NCI-H1436 treated with DMSO at 0.1 percent for 48 hours (cell line): ENCODE data around the gene NCKAP5.

ENCODE experiments used
- DNase-seq: peaks from one replicate; lab custom pipeline; 2025; lab: John Stamatoyannopoulos, UW

The NCKAP5 gene

DNA sequence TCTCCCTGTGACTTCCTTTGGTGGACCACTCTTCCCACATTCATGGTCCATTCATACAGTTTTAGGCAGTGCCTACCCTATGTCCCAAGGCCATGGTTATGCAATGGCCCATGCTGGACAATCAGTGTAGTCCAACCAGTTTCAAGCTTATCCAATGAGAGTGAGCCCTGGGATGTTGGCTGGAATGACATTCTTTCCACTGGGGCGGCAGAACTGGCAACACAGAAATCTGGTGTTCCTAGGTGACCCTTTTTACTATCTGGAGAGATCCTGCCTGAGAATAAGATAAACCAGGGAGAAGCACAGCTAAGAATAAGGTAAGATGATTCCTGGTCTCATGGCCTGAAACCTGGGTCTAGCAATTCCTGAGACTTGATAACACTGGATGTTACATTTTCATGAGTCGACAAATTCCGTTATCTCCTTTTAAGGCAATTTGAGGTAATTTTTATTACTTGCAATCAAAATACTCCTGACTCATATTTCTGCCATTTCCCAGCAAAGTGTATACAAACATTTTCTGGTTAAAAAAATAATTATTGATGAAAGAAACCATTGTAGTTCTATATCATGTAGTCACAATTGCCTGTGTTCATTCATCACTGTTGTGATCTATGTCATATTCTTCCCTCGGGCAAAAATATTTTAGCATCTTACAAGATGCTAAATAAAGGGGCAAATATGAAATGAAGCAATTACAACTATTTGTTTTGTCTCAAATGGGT lies 626.8 kb downstream of the NCKAP5 start:
- no peak for DNase-seq

DNA sequence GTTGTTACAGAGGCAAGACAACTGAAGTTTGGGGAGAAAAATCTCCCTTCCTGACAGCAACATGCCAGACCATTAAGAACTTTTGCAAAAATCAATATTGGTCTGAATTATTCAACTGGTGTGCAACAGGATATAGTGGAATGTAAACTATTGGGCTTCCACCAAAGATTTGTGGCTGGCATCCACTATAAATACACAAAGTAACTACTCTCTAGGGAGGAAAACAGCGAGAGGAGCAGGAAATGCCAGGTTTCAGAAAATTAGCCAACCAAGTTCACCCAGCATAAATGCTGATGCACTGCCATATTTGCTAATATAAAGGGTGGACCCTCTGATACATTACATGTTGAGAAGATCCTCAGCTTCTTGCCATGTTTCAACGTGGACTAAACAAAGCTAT lies 630.6 kb downstream of the NCKAP5 start:
- no peak for DNase-seq

DNA sequence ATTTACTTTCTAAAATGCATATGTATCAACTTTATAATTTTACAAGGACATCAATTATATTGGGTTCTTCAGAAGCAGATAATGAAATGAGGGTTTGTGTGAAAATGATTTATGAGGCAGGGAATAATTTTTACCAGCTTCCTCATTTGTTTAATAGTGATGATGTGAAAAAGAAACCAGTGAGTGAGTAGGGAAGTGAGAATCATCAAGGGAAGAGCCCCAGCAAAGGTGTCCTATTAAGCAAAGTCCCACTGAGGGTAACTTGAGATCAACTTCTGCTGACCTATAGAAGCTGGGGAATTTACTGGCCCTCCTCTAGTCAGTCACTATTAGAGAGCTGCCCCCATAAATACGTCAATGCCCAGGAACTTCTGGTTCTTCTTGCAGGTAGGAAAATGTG lies 631.5 kb downstream of the NCKAP5 start:
- DNase-seq, result no peak

DNA sequence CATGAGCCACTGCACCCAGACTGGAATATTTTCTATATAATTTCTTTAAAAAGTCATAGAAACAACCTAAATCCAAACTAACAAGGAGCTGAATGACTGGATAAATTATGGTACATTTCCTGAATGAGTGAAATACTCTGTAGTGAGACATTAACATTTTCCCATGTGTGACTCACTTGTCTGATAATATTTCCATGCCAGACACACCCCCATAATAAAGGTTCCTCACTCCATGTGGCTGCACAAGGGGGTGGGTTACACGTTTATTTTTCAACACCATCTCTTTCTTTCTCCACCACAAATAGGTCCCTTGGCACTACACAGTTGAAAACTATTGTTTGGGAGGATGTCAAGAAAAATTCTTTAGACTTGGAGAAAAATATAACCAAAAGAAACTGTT lies 632.0 kb downstream of the NCKAP5 start:
- DNase-seq, result no peak

DNA sequence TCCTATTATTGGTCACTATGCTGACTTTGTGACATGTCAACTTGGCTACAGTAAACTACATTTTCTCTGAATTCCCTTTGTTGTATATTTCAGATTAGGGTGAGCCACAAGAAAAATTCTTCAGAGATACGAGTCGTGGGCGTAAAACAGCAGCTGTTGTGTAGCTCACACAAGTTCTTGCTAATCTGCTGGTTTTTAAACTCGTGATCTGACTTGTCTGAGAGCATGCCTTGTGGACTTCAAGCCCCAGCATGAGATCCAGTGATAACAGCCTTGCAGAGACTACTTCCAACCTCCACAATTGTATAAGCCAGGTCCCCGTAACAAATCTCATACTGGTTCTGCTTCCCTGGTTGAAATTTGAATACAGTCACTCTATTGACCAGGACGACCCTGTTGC lies 638.5 kb downstream of the NCKAP5 start:
- no peak for DNase-seq

DNA sequence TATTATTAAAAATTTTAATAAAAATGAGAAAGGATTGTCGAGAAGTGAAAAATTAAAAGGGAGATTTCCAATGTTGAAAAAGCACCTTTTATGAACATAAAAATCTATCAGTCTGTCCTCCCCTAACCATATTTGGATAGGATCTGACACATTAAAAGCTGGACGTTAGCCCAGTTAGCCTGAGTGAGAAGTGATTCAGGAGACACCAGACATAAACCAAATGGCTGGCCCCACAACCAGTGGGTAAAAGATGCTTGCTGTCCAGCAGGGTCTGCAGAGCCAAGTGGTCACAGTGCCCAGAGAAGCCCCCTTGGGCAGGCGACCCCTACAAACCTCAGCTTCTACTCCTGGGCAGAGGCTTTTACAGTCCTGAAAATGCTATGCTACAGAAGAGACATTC lies 644.5 kb downstream of the NCKAP5 start:
- no peak for DNase-seq

DNA sequence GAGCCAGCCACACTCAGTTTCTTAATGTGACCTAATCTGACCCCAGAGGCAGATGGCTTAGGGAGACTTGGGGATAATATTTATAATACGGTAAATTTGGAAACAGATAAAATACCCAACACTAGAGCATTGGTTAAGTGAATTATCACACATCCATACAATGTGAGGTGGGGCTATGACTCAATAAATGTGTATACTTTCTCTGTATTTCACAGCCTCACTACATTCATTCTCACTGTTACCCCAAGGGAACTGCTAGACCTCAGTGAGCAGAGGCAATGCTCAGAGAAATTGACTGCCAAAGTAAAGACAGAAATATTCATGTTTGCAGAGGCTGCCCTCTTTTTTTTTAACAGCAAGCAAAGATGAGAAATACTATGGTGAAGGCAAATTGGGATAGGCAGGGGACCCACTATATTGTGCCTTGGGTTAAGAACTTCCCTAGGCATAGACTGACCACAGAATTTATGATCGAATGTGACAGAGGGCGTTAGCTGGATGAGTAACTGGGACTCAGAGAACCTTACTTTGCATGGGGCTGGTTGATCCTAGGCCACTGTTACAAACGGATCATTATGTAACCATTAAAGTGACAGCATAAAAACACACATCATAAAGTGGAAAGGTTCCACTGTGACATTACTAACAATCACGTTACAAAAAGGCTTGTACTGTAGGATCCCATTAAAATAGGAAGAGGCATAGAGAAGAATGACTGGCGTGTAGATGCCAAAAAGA lies 652.3 kb downstream of the NCKAP5 start:
- no peak for DNase-seq

DNA sequence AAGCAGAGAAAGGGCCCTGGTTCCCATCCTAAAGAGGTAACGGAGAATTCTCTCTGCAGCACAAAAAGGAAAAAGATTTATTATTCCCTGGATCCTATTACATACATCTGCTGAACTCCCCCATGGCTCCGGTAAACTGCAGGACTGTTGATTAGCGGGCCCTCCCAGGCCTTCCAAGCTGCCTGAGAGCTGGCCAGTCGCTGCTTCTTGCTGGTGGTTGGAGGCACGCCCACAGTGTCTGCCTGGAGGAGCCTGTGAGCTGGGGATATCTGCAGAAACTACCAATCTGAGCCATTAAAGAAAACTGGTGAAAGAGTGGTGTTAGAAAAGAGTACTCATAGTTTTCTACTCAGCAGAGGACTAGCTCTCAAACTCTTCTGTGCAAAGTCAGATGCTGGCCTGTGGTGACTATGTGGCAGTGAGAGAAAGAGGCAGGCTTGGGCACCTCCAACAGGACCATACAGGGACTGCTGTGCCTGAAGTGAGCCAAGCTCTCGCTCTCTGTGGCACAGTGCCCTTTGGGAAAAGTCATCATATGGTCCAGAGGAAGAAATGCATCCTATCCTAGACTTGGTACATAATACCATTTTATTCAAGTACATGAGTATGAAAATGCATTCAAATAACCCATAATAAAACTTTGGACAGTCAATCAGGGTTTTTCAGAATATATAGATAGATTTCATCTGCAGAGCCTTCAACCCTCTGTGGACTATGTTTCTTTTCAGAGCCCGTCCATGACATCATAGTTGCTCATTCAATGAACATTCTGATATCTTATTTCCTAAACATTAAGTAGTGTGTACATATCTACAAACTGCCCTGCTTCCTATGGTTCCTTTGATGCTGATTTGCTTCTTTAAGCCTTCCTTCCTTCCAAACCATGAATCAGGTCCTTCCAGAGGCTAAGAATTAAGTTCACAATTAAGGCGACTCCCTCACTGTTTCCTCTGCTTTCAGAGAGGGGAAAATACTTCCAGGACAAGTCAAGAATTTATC lies 656.2 kb downstream of the NCKAP5 start:
- DNase-seq, result no peak

DNA sequence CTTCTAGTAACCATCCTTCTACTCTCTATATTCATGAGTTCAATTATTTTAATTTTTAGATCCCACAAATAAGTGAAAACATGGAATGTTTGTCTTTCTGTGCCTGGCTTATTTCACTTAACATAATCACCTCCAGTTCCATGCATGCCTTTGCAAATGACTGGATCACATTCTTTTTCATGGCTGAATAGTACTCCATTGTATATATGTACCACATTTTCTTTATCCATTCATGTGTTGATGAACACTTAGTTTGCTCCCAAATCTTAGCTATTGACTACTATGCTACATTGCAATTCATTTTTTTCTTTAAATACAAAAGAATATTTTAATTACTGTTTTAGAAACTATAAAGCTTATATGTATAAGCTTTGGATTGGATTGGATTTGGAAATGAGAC lies 657.8 kb downstream of the NCKAP5 start:
- no peak for DNase-seq

DNA sequence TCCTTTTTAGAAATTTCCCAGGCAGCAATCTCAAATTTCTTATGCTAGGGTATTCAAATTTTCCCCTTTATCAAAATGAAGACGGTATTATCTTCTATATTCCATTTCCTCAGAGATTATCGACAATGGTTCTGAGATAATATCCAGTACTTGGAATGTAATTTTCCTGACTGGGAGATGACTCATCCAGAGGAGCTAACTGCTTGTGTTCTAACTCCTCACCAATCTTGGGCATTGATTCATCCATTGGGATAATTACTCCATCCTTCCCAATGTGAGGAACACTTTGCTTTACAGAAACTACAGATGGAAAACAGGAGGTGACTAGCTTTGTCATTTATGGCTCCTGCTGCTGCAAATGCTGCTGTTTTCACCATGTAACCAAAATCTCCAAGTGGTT lies 658.8 kb downstream of the NCKAP5 start:
- DNase-seq, result no peak

DNA sequence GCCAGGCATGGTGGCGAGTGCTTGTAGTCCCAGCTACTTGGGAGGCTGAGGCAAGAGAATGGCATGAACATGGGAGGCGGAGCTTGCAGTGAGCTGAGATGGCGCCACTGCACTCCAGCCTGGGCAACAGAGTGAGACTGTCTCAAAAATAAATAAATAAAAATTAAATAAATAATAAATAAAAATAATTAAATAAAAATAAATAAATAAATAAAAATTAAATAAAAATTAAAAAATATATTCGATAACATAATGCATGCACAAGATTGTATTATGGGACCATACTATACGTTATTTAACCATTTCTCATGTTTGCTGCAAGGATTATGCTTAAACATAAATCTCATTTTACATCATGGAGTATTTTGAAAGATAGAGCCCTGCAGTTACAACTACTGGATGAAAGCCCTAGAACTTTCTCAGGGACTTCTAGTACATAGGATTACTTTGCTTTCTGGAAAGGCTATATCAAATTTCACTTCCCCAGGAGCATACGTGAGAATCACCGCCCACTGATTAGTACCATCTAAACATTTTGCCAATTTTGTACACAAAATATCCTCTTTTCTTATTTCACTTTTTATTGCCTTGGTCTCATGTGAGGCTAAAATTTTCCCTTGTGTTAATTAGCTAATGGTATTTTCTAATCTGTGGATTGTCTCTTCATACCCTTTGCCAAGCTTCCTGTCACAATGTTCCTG lies 664.0 kb downstream of the NCKAP5 start:
- no peak for DNase-seq

DNA sequence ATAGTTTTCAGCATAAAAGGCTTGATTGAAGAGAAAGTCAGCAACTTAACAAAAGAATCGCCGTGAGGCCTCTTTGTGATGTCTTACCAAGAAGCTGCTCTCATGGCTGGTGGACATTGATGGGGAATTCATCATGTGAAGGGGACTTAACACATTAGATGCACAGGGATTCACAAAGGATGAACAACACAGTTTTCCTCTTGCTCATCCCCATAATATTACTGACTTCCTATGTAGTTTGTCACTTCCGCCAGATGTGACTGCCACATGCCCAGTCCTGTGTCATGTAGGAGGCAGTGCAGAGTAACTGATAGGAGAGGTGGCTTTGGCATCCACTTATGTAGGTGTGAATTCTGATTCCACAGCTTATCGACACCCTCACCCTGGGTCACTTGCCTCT lies 665.6 kb downstream of the NCKAP5 start:
- no peak for DNase-seq

DNA sequence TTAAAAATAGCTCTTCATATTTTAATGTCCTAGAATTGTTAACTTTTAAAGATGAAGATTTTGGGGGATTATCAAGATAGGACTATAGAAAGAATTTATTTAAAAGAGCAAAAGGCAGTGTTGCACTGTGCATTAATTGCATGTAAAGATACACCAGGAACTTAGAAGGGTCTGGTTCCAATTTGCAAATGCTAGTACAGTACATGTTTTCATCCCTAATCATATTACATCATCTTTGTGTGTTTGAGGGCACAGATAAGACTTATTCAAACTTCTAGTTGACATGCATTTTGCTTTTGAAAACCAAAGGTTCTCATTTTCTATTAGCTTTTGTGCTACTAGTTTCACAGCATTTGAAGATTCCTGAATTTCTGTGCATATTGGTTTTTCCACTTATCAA lies 666.6 kb downstream of the NCKAP5 start:
- DNase-seq, result no peak

DNA sequence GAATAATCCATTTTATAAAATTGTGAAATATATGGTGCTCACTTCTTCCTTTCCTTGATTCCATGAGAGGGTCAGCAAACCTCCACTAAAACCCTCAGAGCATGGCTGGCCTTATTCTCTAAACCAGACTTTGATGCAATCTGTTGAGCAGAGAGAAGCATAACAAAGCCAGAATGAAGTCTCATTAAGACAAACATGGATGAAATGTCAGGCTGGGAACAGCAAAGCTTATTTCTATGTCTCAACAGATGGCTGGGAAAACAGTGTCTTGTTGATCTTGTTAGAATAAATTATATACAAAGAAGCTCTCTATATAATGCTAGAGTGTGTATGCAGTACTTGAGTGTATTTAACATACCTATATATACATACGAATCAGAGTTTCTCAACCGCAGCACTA lies 671.2 kb downstream of the NCKAP5 start:
- DNase-seq, result no peak

DNA sequence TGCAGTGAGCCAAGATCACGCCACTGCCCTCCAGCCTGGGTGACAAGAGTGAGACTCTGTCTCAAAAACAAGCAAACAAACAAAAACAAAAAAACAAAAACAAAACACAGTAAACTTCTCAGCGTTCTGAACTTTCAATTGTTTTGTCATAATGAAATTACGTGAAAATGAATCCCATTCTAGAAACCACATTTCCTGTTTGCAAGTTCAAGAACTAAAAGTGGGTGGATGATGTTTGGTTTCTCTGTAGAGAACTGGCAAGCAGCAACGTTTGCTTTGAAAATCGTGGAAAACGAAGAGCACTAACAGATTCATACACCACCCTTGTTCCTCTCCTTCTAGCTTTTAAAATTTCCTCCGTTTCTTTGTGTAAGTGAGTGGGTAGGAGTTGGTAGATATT lies 672.2 kb downstream of the NCKAP5 start:
- no peak for DNase-seq

DNA sequence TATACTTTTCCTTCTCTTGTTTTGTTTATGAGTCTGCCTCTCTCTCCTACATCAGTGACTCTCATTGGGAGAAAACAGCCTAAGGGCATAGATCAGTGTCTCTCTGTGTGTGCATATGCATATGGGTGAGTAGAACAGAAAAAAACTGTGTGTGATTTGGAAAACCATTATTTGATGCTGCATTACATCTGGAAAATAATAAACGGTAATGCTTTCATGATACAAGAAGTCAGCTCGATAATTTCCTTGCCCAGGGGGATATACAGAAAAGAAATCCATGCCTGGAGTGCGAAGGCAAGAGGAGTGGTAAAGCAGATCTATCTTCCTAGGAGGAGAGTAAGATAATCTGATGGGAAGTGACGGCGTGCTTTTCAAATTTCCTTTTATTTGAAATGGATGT lies 676.8 kb downstream of the NCKAP5 start:
- no peak for DNase-seq

DNA sequence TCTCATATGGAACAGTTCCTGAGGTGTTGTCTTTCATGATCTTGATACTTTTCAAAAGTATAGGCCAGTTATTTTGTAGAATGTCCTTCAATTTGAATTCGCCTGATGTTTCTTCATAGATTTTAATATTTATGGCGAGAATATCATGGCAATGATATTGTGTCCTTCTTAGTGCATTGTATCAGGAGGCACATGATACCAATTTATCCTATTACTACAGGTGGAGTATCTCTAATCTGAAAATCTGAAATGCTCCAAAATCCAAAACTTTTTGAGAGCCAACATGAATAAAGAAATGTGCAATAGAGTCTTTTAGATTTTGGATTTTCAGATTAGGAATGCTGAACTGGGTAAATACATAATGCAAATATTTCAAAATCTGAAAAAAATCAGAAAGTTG lies 681.7 kb downstream of the NCKAP5 start:
- DNase-seq, result no peak

DNA sequence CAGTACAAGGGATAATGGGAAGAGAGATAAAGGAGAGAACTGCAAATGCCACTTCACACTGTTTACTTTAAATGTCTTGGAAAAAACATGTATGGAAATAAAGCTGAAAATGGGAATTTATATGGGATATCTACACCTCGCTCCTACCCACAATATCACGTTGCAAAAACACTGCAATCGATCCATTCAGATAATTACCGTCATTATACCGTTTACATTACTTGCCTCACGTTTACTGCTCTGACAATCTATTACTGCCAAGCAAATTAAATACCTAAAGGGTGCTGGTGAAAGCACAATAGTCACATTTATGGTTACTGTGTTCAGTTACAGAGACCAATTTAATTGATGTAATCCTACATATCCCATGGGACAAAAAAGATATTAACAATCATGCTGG lies 683.6 kb downstream of the NCKAP5 start:
- DNase-seq, result peak; percentile 84

DNA sequence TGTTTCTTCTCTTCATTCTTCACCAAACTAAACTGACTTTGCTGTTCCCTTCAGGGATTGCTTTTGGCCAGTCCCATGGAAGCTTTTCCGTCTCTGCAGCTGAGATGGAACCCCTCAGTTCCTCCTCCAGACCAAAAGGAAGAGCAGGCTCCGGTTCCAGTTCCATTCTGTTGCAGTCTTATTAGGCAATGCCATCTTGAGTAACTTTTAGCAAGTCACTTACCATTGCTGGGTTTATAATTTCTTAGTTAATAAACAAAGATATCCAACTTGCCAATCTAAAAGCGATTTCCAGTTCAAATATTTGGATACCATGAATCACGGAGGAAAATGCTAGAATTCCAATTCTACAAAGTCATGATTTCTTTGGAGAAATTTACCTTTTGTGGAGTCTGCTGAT lies 684.0 kb downstream of the NCKAP5 start:
- no peak for DNase-seq

DNA sequence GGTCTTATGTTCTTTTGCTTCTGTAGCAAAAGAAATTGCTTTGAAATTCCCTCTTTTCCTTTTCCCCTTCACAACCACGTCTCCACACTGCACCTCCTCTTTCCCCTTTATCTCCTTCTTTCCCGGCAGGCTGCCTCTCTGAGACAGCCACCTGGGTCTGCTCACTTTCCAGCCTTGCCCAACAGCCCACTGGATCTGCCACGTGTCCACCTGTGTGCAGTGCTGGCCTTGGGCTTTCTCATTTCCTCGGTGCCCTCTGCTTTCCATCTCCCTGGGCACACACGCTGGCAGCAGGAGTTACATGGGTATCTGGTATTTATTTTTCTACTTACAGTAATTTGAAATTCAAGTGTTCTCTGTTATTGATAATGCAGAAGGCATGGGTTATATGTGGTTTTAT lies 684.8 kb downstream of the NCKAP5 start:
- no peak for DNase-seq

DNA sequence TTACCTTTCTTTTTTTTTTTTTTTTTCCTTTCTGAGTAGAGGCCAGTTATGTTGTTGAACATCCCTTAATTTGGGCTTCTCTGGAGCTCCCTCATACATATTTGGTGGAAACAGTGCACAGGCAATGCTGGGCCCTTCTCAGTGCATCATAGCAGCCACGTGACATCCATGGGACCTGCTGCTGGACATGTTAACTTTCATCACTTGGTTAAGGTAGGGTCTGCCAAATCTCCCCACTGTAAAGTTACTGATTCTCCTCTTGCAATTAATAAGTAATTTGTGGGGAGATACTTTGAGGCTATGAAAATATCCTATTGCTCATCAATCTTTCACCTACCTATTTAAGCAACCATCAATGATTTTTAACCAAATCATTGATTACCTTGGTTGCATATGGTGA lies 686.7 kb downstream of the NCKAP5 start:
- no peak for DNase-seq

DNA sequence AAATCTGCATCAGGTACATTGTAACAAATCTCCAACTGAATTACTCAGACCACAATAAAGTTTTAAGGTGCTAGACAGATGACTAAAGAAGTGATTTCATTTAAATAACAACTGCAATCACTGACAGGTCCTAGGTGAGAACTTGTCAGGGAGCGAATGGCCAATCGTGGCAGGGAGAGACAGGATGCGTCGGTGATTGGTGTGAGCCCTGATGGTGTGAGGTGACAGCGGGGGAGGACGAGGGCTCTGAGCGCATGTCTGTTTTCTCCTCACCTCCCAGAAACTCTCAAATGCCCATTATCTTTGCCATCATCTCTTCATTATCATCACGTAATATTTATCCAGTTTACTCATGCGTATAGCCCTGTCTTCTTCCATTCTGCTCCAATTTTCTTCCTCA lies 690.3 kb downstream of the NCKAP5 start:
- no peak for DNase-seq
